ENCODE data around the gene RASGEF1C.

Gene RASGEF1C

DNA sequence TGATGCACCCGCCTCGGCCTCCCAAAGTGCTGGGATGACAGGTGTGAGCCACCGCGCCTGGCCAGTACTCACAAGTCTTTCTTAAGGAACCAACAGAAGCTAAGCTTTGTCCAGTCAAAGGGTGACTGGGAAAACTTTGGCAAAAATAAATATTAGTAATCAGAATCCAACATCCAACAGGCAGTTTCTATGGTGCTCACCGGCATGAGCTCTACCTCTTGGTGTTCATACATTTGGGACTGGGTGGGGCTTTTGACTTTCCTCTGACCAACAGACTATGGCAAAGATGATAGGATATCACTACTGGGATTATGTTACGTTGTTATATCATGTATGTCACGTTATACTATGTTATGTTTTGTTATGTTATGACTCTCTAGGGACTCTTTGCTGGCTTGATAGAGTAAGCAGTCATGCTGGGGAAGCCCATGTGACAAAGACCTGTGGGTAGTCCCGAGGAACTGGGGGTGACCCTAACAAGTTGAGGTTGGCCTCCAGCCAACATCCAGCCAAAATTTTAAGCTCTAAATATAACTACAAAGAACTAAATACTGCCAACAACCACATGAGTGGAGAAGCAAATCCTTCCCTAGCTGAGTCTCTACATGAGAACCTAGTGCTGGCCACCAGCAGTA, 6.0 kb downstream of the RASGEF1C start:
- peaks cover 3% of the 10 kb centered on the region for H3K27me3 ChIP-seq (ENCODE audit: insufficient read depth, poor library complexity, severe bottlenecking)
- TF ChIP-seq POLR2AphosphoS5 (IDR thresholded peaks at IDR 0.05; ENCODE audit: low read depth) (no peak), GABPA (IDR thresholded peaks at IDR 0.05; ENCODE audit: low read depth) (no peak), SPI1 (IDR thresholded peaks at IDR 0.05; ENCODE audit: borderline replicate concordance, low read depth) (no peak)
- TF ChIP-seq, protein P1, sequence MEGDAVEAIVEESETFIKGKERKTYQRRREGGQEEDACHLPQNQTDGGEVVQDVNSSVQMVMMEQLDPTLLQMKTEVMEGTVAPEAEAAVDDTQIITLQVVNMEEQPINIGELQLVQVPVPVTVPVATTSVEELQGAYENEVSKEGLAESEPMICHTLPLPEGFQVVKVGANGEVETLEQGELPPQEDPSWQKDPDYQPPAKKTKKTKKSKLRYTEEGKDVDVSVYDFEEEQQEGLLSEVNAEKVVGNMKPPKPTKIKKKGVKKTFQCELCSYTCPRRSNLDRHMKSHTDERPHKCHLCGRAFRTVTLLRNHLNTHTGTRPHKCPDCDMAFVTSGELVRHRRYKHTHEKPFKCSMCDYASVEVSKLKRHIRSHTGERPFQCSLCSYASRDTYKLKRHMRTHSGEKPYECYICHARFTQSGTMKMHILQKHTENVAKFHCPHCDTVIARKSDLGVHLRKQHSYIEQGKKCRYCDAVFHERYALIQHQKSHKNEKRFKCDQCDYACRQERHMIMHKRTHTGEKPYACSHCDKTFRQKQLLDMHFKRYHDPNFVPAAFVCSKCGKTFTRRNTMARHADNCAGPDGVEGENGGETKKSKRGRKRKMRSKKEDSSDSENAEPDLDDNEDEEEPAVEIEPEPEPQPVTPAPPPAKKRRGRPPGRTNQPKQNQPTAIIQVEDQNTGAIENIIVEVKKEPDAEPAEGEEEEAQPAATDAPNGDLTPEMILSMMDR (IDR thresholded peaks at IDR 0.05; ENCODE audit: insufficient read depth, low read length), result no peak
- TF ChIP-seq, protein P2, sequence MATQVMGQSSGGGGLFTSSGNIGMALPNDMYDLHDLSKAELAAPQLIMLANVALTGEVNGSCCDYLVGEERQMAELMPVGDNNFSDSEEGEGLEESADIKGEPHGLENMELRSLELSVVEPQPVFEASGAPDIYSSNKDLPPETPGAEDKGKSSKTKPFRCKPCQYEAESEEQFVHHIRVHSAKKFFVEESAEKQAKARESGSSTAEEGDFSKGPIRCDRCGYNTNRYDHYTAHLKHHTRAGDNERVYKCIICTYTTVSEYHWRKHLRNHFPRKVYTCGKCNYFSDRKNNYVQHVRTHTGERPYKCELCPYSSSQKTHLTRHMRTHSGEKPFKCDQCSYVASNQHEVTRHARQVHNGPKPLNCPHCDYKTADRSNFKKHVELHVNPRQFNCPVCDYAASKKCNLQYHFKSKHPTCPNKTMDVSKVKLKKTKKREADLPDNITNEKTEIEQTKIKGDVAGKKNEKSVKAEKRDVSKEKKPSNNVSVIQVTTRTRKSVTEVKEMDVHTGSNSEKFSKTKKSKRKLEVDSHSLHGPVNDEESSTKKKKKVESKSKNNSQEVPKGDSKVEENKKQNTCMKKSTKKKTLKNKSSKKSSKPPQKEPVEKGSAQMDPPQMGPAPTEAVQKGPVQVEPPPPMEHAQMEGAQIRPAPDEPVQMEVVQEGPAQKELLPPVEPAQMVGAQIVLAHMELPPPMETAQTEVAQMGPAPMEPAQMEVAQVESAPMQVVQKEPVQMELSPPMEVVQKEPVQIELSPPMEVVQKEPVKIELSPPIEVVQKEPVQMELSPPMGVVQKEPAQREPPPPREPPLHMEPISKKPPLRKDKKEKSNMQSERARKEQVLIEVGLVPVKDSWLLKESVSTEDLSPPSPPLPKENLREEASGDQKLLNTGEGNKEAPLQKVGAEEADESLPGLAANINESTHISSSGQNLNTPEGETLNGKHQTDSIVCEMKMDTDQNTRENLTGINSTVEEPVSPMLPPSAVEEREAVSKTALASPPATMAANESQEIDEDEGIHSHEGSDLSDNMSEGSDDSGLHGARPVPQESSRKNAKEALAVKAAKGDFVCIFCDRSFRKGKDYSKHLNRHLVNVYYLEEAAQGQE (IDR thresholded peaks at IDR 0.05; ENCODE audit: insufficient replicate concordance, low read depth), result no peak
- no peak for DNase-seq (ENCODE audit: low read depth in 1 of 2, low spot score in 1 of 2)
- no peak overlapping the region for H3K27ac ChIP-seq (replicated peaks)
- H3K4me3 ChIP-seq (replicated peaks; ENCODE audit: insufficient read depth, low read length), result no peak overlapping the region

DNA sequence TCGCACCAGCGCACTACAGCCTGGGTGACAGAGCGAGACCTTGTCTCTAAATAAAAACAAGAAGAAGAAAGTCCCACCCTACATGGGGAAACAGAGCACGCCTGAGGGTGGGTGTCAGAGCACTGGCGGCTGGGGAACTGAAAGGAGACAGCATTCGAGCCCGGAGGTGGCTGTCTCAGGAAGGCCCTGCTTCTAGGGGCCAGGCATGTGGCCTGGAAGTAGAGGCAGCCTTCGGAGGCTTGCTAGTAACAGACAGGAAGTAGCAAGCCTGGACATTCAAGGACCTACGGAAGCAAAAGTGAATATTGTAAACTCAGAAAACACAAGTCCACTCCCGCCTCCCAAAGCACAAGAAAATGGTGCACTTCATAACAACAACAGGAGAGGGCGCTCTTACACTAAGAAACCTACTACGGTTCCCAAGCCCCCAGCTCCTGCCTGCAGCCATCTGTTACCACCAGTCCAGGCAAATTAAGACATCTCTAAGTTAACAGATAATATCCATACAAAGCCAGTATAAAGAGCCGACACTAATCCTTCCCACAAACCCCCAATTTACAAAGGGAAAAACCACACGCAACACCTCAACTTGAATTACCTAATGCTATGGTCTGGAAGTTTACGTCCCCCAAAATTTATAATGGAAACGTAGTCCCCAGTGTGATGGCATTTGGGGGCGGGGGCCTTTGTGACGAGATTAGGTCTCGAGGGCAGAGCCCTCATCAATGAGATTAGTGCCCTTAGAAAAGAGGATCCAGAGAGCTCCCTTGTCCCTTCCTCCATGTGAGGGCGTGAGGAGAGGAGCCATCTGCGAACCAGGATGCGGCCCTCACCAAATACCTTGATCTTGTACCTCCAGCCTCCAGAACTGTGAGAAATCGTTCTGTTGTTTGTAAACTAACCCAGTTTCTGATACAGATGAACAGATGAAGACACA, 7.7 kb downstream of the RASGEF1C start:
- DNase-seq (ENCODE audit: low read depth in 1 of 2, low spot score in 1 of 2), result no peak

DNA sequence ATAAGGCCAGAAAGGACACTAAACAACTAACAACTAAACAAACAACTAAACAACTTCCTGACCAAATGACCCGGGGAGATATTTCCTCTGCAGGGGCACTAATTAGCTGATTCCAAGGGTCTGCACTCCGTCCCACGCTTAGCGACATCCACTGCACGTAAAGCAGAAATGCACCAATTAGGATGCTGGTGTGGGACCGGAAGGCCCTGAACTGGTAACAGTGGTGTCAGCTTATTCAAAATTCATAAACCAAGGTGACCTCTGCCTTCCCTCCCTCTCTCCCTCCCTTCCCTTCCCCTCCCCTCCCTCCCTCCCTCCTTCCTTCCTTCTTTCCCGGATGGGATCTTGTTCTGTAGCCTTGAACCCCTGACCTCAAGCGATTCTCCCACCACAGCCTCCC, 9.6 kb downstream of the RASGEF1C start:
- no peak overlapping the region for H3K4me3 ChIP-seq (replicated peaks; ENCODE audit: insufficient read depth, low read length)
- TF ChIP-seq POLR2AphosphoS5 (IDR thresholded peaks at IDR 0.05; ENCODE audit: low read depth), result no peak
- TF ChIP-seq SPI1 (IDR thresholded peaks at IDR 0.05; ENCODE audit: borderline replicate concordance, low read depth), result no peak
- H3K27me3 ChIP-seq (ENCODE audit: insufficient read depth, poor library complexity, severe bottlenecking), result no peaks in the 10 kb centered on the region
- DNase-seq (ENCODE audit: low read depth in 1 of 2, low spot score in 1 of 2), result no peak
- H3K27ac ChIP-seq (replicated peaks), result no peak overlapping the region

More for the DNA sequence above, 7.7 kb downstream of the RASGEF1C start:
- Histone ChIP-seq H3K27ac (replicated peaks) (no peak overlapping the region), H3K27me3 (ENCODE audit: insufficient read depth, poor library complexity, severe bottlenecking) (no peaks in the 10 kb centered on the region), H3K4me3 (replicated peaks; ENCODE audit: insufficient read depth, low read length) (no peak overlapping the region)
- TF ChIP-seq, protein P1 (IDR thresholded peaks at IDR 0.05; ENCODE audit: insufficient read depth, low read length), result peak; percentile 10
- TF ChIP-seq, protein P2 (IDR thresholded peaks at IDR 0.05; ENCODE audit: insufficient replicate concordance, low read depth), result no peak

DNA sequence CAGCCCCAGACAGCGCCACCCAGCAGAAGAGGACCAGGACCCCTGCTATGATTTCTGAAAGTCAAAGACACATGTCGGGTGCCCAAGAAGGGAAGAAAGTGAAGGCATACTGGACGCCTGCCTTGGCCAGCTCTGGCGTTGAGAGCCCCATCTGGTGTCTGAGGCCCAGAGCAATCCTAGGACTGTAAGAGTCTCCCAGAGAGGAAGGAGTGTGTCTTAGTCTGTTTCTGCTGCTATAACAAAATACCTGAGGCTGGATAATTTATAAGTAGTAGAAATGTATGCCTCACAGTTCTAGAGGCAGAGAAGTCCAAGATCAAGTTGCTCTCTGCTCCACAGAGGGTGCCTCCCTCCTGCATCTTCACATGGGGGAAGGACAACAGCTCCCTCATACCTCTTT, 10.8 kb downstream of the RASGEF1C start:
- DNase-seq (ENCODE audit: low read depth in 1 of 2, low spot score in 1 of 2), result no peak

More for the DNA sequence above, 10.8 kb downstream of the RASGEF1C start:
- Histone ChIP-seq H3K27me3 (ENCODE audit: insufficient read depth, poor library complexity, severe bottlenecking) (no peaks in the 10 kb centered on the region), H3K4me3 (replicated peaks; ENCODE audit: insufficient read depth, low read length) (no peak overlapping the region), H3K27ac (replicated peaks) (no peak overlapping the region)
- no peak for TF ChIP-seq POLR2AphosphoS5 (IDR thresholded peaks at IDR 0.05; ENCODE audit: low read depth)
- no peak for TF ChIP-seq GABPA (IDR thresholded peaks at IDR 0.05; ENCODE audit: low read depth)
- TF ChIP-seq SPI1 (IDR thresholded peaks at IDR 0.05; ENCODE audit: borderline replicate concordance, low read depth), result no peak
- TF ChIP-seq, protein P1 (IDR thresholded peaks at IDR 0.05; ENCODE audit: insufficient read depth, low read length), result no peak
- TF ChIP-seq, protein P2 (IDR thresholded peaks at IDR 0.05; ENCODE audit: insufficient replicate concordance, low read depth), result no peak

Measured in HL-60 (cell line).